Measurements from ENCODE around the gene CHMP2A.

CHMP2A gene

GRCh38 chr19:58573658-58574164, 18.8 kb upstream of the CHMP2A start:
- H3K9me3 ChIP-seq (ENCODE audit: insufficient read depth, low read length): no peaks in the 10 kb centered on the region
- H3K36me3 ChIP-seq (replicated peaks; ENCODE audit: low read depth, low read length): peaks cover 19% of the 10 kb centered on the region
- H3K4me3 ChIP-seq (ENCODE audit: low read length): peak overlapping the region; percentile 92
- peak overlapping the region; percentile 73 for H3K4me2 ChIP-seq (ENCODE audit: low read length)
- H2AFZ ChIP-seq (ENCODE audit: low read depth, low read length): 0 out of 2 replicates have a peak overlapping the region, but pooled peaks have one; percentile 6
- no peaks in the 10 kb centered on the region for H3K27me3 ChIP-seq (ENCODE audit: low read depth, low read length)
- H3K79me2 ChIP-seq (ENCODE audit: low read length): peaks cover 19% of the 10 kb centered on the region
- TF ChIP-seq CTCF (IDR thresholded peaks at IDR 0.05; ENCODE audit: low read depth, low read length) (no peak), EZH2phosphoT487 (IDR thresholded peaks at IDR 0.05; ENCODE audit: low read depth) (no peak)
- H4K20me1 ChIP-seq (ENCODE audit: insufficient read depth, low read length): no peaks in the 10 kb centered on the region
- H3K4me1 ChIP-seq (ENCODE audit: low read length): peaks cover 17% of the 10 kb centered on the region
- peak overlapping the region; percentile 28; the same call in 1 of the 2 replicates for H3K9ac ChIP-seq (ENCODE audit: low read length)
- H3K27ac ChIP-seq (ENCODE audit: low read length): peak overlapping the region; percentile 3

DNA sequence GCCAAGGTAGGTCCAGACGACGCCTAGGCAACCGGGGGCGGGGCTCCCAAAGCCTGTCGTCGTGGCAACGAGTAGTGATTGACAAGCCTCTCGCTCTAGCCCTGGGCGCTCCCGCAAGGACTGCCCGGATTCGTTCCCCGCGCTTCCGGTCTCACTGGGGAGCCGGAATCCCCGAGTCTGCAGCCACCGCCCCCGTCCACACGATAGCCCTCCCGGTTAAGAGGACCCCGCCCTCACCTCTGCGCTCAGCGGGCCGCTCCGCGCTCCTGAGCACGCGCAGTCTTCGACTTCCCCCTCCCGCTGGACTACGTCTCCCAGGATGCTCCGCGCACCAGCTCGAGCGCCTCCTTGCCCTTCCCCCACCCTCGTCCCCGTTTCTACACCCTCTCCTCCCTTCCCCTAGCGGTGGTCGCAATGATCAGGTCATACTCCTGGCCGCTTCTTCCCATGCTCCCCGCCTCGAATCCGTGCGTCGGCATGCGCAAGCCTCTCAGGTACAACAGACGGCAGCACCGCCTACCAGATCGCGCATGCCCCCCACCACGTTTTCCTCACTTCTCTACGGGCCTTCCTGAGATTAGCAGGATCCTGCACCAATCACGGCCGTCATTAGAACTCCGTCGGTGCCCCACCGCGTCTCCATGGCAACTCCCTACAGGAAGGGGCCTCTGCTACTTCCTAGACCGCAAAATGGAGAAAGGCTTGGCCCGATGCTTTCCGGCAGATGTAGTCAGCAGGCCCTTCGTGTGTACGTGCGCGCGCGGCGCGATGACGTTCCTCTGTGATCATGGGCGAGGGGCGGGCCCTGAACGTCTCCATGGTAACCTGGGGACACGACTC, 18.1 kb upstream of the CHMP2A start, which contains the start of gene MZF1:
Gene MZF1, minus strand, starts transcription at position 518 of the 840 bp plus-strand sequence. CDS start 1,946 bp downstream, outside the sequence.
- TF ChIP-seq CTCF (IDR thresholded peaks at IDR 0.05; ENCODE audit: low read depth, low read length) (no peak), EZH2phosphoT487 (IDR thresholded peaks at IDR 0.05; ENCODE audit: low read depth) (no peak)
- H3K9ac ChIP-seq (ENCODE audit: low read length): peak within 1 kb of the TSS; percentile 80
- peaks cover 17% of the 10 kb centered on the region for H3K4me1 ChIP-seq (ENCODE audit: low read length)
- H3K79me2 ChIP-seq (ENCODE audit: low read length): peaks cover 13% of the 10 kb centered on the region
- H3K9me3 ChIP-seq (ENCODE audit: insufficient read depth, low read length): no peaks in the 10 kb centered on the region
- H3K4me3 ChIP-seq (ENCODE audit: low read length): peak within 1 kb of the TSS; percentile 92
- H2AFZ ChIP-seq (ENCODE audit: low read depth, low read length): peak within 1 kb of the TSS; percentile 37
- H3K4me2 ChIP-seq (ENCODE audit: low read length): peak within 1 kb of the TSS; percentile 78
- H3K27me3 ChIP-seq (ENCODE audit: low read depth, low read length): no peaks in the 10 kb centered on the region
- peak within 1 kb of the TSS; percentile 87 for H3K27ac ChIP-seq (ENCODE audit: low read length)
- H4K20me1 ChIP-seq (ENCODE audit: insufficient read depth, low read length): no peaks in the 10 kb centered on the region
- H3K36me3 ChIP-seq (replicated peaks; ENCODE audit: low read depth, low read length): peaks cover 16% of the 10 kb centered on the region

DNA sequence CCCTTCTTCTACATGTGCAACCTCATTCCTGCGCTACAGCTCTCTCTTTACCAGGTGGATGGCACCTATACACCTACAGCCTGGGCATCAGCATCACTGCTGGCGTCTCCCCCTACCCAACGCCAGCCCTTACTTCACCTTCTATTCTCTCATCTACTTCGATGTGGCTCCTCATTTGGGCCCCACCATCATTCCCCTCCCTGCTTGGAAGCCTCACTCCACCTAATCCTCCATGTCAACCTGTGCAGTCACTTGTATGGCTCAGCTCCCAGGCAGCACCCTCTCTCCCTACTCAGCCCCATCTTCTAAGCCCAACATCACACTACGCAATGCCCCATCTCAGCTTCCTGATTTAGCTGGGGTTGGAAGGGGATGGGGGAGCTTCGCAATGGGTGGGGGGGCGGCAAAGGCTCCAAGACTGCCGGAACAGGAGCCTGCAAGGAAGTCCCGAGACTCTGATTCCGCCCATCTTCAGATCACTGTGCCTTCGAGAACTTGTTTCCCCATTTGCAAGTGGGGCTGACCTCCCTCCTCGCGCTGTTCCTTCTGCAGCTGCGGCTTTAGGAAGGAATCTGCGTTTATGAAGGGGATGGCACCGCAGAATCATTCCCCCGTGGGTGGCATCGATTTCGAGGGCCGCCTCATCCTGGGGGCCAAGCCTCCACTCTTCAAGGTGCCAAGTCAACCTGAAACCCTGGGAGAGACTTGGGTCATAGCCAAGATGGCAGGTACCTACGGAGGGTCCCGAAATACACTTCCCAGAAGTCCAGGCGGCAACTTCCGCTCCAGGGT, 17.3 kb upstream of the CHMP2A start:
- H3K4me3 ChIP-seq (ENCODE audit: low read length): peak overlapping the region; percentile 92
- peaks cover 20% of the 10 kb centered on the region for H3K36me3 ChIP-seq (replicated peaks; ENCODE audit: low read depth, low read length)
- peak overlapping the region; percentile 87 for H3K27ac ChIP-seq (ENCODE audit: low read length)
- H3K4me2 ChIP-seq (ENCODE audit: low read length): peak overlapping the region; percentile 78
- H4K20me1 ChIP-seq (ENCODE audit: insufficient read depth, low read length): no peaks in the 10 kb centered on the region
- no peaks in the 10 kb centered on the region for H3K9me3 ChIP-seq (ENCODE audit: insufficient read depth, low read length)
- H3K4me1 ChIP-seq (ENCODE audit: low read length): peaks cover 17% of the 10 kb centered on the region
- TF ChIP-seq EZH2phosphoT487 (IDR thresholded peaks at IDR 0.05; ENCODE audit: low read depth) (no peak), CTCF (IDR thresholded peaks at IDR 0.05; ENCODE audit: low read depth, low read length) (no peak)
- peaks cover 13% of the 10 kb centered on the region for H3K79me2 ChIP-seq (ENCODE audit: low read length)
- H3K9ac ChIP-seq (ENCODE audit: low read length): peak overlapping the region; percentile 42; the same call in 1 of the 2 replicates
- no peaks in the 10 kb centered on the region for H3K27me3 ChIP-seq (ENCODE audit: low read depth, low read length)
- H2AFZ ChIP-seq (ENCODE audit: low read depth, low read length): no peak overlapping the region; the same call in 1 of the 2 replicates
